ENCODE measurements around the gene PTRH1.
A peak's percentile ranks its signal among the peaks of the same experiment; 100 is the strongest.
"Not testable (repeated sequence)": the region's sequence is repeated elsewhere in the genome, so short reads cannot be mapped to it uniquely, and the experiment has no call there.

The PTRH1 gene

GRCh38 chr9:127715470-127716337 is at the start of gene PTRH1, which contains the start of gene TTC16:
TSS of gene PTRH1 (minus strand) at chr9:127715663. CDS start at chr9:127715639, 24 bp downstream.
TSS of gene TTC16 (plus strand) at chr9:127716079. CDS start at chr9:127716146, 67 bp downstream.
- peak; percentile 95 for DNase-seq

- no peak for DNase-seq
Measured at GRCh38 chr9:127763918-127764384, 48.5 kb upstream of the PTRH1 start.

GRCh38 chr9:127762111-127762676 is 46.7 kb upstream of the PTRH1 start:
- no peak for DNase-seq

- DNase-seq: no peak
Measured at GRCh38 chr9:127761491-127761956, 46.1 kb upstream of the PTRH1 start.

GRCh38 chr9:127761061-127761460 is 45.6 kb upstream of the PTRH1 start:
- no peak for DNase-seq

GRCh38 chr9:127758843-127759242 is 43.4 kb upstream of the PTRH1 start:
- DNase-seq: no peak

GRCh38 chr9:127756776-127757175 is 41.3 kb upstream of the PTRH1 start:
- not testable (repeated sequence) for DNase-seq

- no peak for DNase-seq
Measured at GRCh38 chr9:127756233-127756632, 40.8 kb upstream of the PTRH1 start.

GRCh38 chr9:127755061-127756060 is 39.9 kb upstream of the PTRH1 start:
- peak; percentile 81 for DNase-seq

- DNase-seq: peak; percentile 78
Measured at GRCh38 chr9:127754099-127755060, 38.9 kb upstream of the PTRH1 start.

- DNase-seq: no peak
Measured at GRCh38 chr9:127753622-127754021, 38.2 kb upstream of the PTRH1 start.

- DNase-seq: no peak
Measured at GRCh38 chr9:127753148-127753547, 37.7 kb upstream of the PTRH1 start.

GRCh38 chr9:127751269-127752054 is 36.0 kb upstream of the PTRH1 start:
- no peak for DNase-seq

- no peak for DNase-seq
Measured at GRCh38 chr9:127749090-127749787, 33.8 kb upstream of the PTRH1 start.

- no peak for DNase-seq
Measured at GRCh38 chr9:127746959-127747569, 31.6 kb upstream of the PTRH1 start.

- no peak for DNase-seq
Measured at GRCh38 chr9:127744398-127745110, 29.1 kb upstream of the PTRH1 start.

- no peak for DNase-seq
Measured at GRCh38 chr9:127742435-127743088, 27.1 kb upstream of the PTRH1 start.

- no peak for DNase-seq
Measured at GRCh38 chr9:127741831-127742434, 26.5 kb upstream of the PTRH1 start.
